Adrenal gland (tissue), 12 donors: ENCODE measurements around the gene OR4N5. TPM values are rescaled to one million over a fixed set of nuclear protein-coding genes. Genes with fewer than 3 reads are reported as not detected.

Experiments used
- DNase-seq, 7 donors: peaks; one replicate each; pipeline ENCODE4 v3.0.0-alpha.2; 2019 to 2020
- H3K27ac ChIP-seq, 5 donors: fragments of 200-600 bp; sonication (generic) in 4 of 5; 1 replicate in 3 of 5; 2 replicates in 2 of 5; pipeline versions ENCODE4 v1.5.1 to v1.8.0; 2016 to 2020; ENCODE audit warnings: mild to moderate bottlenecking in 1 of 5
- H3K27me3 ChIP-seq: fragments of 200-600 bp; 2 replicates; pipeline ENCODE4 v1.8.0; 2021
- H3K36me3 ChIP-seq, 2 donors: fragments of 200-600 bp; replicated peaks in 1 of 2; 1 replicate in 1 of 2; 2 replicates in 1 of 2; pipeline versions ENCODE4 v1.5.1 to v1.8.0; 2018 to 2022
- H3K4me1 ChIP-seq, 2 donors: fragments of 200-600 bp; replicated peaks in 1 of 2; 1 replicate in 1 of 2; 2 replicates in 1 of 2; pipeline versions ENCODE4 v1.5.1 to v1.8.0; 2018 to 2021
- H3K4me3 ChIP-seq, 4 donors: fragments of 200-600 bp; sonication (generic) in 3 of 4; one replicate each; pipeline ENCODE4 v1.5.1; 2016 to 2018
- H3K9me3 ChIP-seq, 3 donors: fragments of 200-600 bp; sonication (generic) in 1 of 3; replicated peaks in 1 of 3; 1 replicate in 2 of 3; 2 replicates in 1 of 3; pipeline versions ENCODE4 v1.5.1 to v1.8.0; 2016 to 2021
- CTCF ChIP-seq, 6 experiments: fragments of 450-650 bp in 4 of 6; fragments of 200-600 bp in 2 of 6; sonication (generic) in 1 of 6; IDR thresholded peaks; 1 replicate in 5 of 6; 2 replicates in 1 of 6; pipeline versions ENCODE4 v1.5.1 to v1.8.0; 2016 to 2021; ENCODE audit warnings: antibody characterized with exemption in 6 of 6, mild to moderate bottlenecking in 2 of 6, moderate library complexity in 1 of 6
- POLR2A ChIP-seq, 2 donors: fragments of 450-650 bp; IDR thresholded peaks; one replicate each; pipeline ENCODE4 v1.6.1; 2017; ENCODE audit warnings: antibody characterized with exemption in 2 of 2, mild to moderate bottlenecking in 2 of 2, moderate library complexity in 1 of 2
- WGBS, 4 donors: extraction: QIAGEN DNeasy Blood & Tissue Kit in 2 of 4; methylation state at CpG; one replicate each; pipeline versions ENCODE4 v1.1.5 to v1.1.7; 2013 to 2017; 5-methylcytosine and 5-hydroxymethylcytosine counted together
- intact Hi-C, 2 donors: fragments of 100-400 bp; cut with DNase I; formaldehyde crosslinking; loops; one replicate each; pipeline versions ENCODE4 v1.14.1 to v1.15.0; 2022 to 2023
- polyA plus RNA-seq, 3 donors: library from polyadenylated mRNA; stranded (reverse); fragments of 200-250 nt in 2 of 3; fragments of 350-450 nt in 1 of 3; fragmentation: Illumina TruSeq in 1 of 3; extraction: RNeasy Lipid Tissue Mini Kit (QIAGEN cat#74804) in 1 of 3; gene quantifications; one replicate each; pipeline ENCODE4 v1.2.3, GENCODE V29; 2013 to 2014
- total RNA-seq, 9 donors: library from RNA; depleted of rRNA in 4 of 9; stranded (reverse); fragments of >200 nt in 4 of 9; fragments of 120-200 nt in 1 of 9; fragmentation: NEBNext Ultra II Directional in 1 of 9; extraction: Animal tissue kit (Norgen Biotek cat#: 25700) in 1 of 9; gene quantifications; one replicate each; pipeline versions ENCODE4 v1.1.0 to v1.2.4, GENCODE V29; 2013 to 2023
- donor health status: healthy with polysubstance abuse.
- donor health status: Bipolar disorder and iron deficiency.
- donor health status: DM: yes; HTN: yes; CAD: no.
- donor health status: DM: no; HTN: no; CAD: no.
- donor health status: DM: no; HTN: no; CAD: no.
- donor health status: DM: yes; HTN: yes; CAD: no.

OR4N5 gene
- total and polyA plus RNA-seq, 12 donors = not detected

DNA sequence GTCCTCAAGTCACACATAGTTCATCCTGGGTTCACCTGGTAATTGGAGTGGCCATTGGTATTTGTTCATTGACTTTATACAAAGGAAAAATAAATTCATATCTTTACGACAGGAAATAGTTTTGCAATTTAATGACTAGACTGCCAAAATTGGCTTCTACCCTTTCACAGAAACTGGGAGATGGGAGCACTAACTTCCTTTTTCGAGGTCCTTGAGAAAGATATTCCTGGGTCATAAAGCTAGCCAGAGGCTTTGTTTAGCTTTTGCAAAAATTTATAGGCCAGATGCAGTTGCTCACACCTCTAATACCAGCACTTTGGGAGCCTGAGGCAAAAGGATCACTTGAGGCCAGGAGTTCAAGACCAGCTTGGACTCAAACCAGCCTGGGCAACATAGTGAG lies 41.9 kb downstream of the OR4N5 start:
- Histone ChIP-seq H3K4me1 (no peaks in the 10 kb centered on the region), H3K27ac (peak overlapping the region in 2 of 5 donors; percentile 17 to 73), H3K36me3 (no peaks in the 10 kb centered on the region), H3K9me3 (no peaks in the 10 kb centered on the region), H3K4me3 (no peak overlapping the region), H3K27me3 (no peaks in the 10 kb centered on the region)
- intact Hi-C loops = no loop called here
- TF ChIP-seq CTCF (IDR thresholded peaks at IDR 0.05) (no peak), POLR2A (IDR thresholded peaks at IDR 0.05) (no peak)
- 32 to 48% (median 42%) methylated on average over 2 of the region's 2 CpGs for whole genome bisulfite sequencing, 4 donors
- no peak for DNase-seq

DNA sequence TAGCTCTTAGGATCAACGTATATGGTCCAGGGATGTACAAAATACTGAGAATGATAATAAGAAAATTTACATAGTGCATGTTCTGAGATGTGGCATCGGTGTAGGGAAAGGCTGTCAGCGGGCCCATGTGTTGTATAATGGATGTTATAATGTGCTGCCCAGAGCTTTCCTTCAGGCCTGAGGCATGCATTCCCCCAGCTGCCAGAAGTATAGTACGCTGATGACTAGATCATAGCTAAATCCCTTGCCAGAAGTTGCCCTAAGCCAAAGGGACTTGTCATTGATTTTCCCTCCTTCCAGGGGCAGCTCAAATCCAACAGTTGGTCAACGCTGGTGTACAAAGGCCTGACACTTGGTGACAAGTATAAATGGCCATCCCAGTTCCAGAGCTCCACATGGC lies 45.6 kb downstream of the OR4N5 start:
- 46 to 69% (median 50%) methylated on average over 5 of the region's 5 CpGs for WGBS, 4 donors
- H3K36me3 ChIP-seq = no peaks in the 10 kb centered on the region
- no peak overlapping the region for H3K4me3 ChIP-seq
- DNase-seq = no peak
- no peaks in the 10 kb centered on the region for H3K9me3 ChIP-seq
- no peaks in the 10 kb centered on the region for H3K4me1 ChIP-seq
- no peaks in the 10 kb centered on the region for H3K27me3 ChIP-seq
- intact Hi-C loops = no loop called here
- TF ChIP-seq POLR2A (IDR thresholded peaks at IDR 0.05) = no peak
- no peak for TF ChIP-seq CTCF (IDR thresholded peaks at IDR 0.05)
- H3K27ac ChIP-seq = no peak overlapping the region

GRCh38 chr14:20190596-20190995 lies 52.0 kb downstream of the OR4N5 start, which contains the start of gene OR11G2:
OR11G2 (plus strand) TSS chr14:20190896; CDS start chr14:20197438, 6,542 bp downstream.
- intact Hi-C loops = no loop called here
- no peaks in the 10 kb centered on the region for H3K36me3 ChIP-seq
- no peaks in the 10 kb centered on the region for H3K27me3 ChIP-seq
- H3K27ac ChIP-seq = no peak within 1 kb of the TSS
- no peaks in the 10 kb centered on the region for H3K4me1 ChIP-seq
- TF ChIP-seq POLR2A (IDR thresholded peaks at IDR 0.05) = no peak
- H3K9me3 ChIP-seq = no peaks in the 10 kb centered on the region
- WGBS, 4 donors = 21 to 60% (median 38%) methylated on average over 1 of the region's 1 CpG
- no peak within 1 kb of the TSS for H3K4me3 ChIP-seq
- no peak for DNase-seq

GRCh38 chr14:20191396-20191795 lies 52.8 kb downstream of the OR4N5 start:
- H3K4me3 ChIP-seq = no peak overlapping the region
- 60 to 70% (median 66%) methylated on average over 3 of the region's 3 CpGs for WGBS, 4 donors
- no peaks in the 10 kb centered on the region for H3K27me3 ChIP-seq
- no peak for DNase-seq
- no peak for TF ChIP-seq CTCF (IDR thresholded peaks at IDR 0.05)
- TF ChIP-seq POLR2A (IDR thresholded peaks at IDR 0.05) = no peak
- no peaks in the 10 kb centered on the region for H3K4me1 ChIP-seq
- no peaks in the 10 kb centered on the region for H3K9me3 ChIP-seq
- intact Hi-C loops = no loop called here
- no peak overlapping the region for H3K27ac ChIP-seq
- H3K36me3 ChIP-seq = no peaks in the 10 kb centered on the region

DNA sequence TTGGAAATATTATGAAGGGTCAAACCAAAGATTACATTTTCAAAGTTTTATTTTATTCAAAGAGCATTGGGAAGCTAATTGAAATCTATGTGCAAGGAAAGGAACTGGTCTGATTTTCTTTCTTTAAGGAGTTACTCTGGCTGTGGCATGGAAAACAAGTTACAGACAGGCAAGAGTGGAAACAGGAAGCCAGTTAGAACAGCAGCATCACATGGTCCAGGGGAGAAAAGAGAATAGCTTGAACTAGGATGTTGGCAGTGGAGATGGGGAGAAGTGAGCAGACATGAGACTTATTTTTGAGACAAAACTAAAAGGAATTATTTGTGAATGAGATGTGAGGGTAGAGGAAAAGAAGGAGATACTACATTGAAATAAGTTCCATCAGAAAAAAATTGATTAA lies 55.5 kb downstream of the OR4N5 start:
- no peak overlapping the region for H3K4me3 ChIP-seq
- no peaks in the 10 kb centered on the region for H3K9me3 ChIP-seq
- H3K36me3 ChIP-seq = no peaks in the 10 kb centered on the region
- H3K4me1 ChIP-seq = no peaks in the 10 kb centered on the region
- DNase-seq = no peak
- TF ChIP-seq CTCF (IDR thresholded peaks at IDR 0.05) (no peak), POLR2A (IDR thresholded peaks at IDR 0.05) (no peak)
- intact Hi-C loops = no loop called here
- no peaks in the 10 kb centered on the region for H3K27me3 ChIP-seq
- no peak overlapping the region for H3K27ac ChIP-seq
